Measurements from ENCODE around the gene SORCS1.

GRCh38 chr10:106826716-106827115, 337.8 kb downstream of the SORCS1 start:
- TF ChIP-seq POLR2A (IDR thresholded peaks at IDR 0.05) (no peak), CTCF (IDR thresholded peaks at IDR 0.05) (no peak)
